ENCODE results near the gene RALGAPB.
A peak's percentile ranks its signal among the peaks of the same experiment; 100 is the strongest.
"Not testable (repeated sequence)": the region's sequence is repeated elsewhere in the genome, so short reads cannot be mapped to it uniquely, and the experiment has no call there.

The RALGAPB gene

GRCh38 chr20:38472513-38473366 is at the start of gene RALGAPB:
RALGAPB (plus strand) TSS chr20:38472843; CDS start chr20:38488433, 15,590 bp downstream.
- Histone ChIP-seq H3K27ac (peak within 1 kb of the TSS; percentile 48 to 96 (median 91)), H3K4me3 (peak within 1 kb of the TSS; percentile 66 to 99 (median 92))

- Histone ChIP-seq H3K27ac (no peak overlapping the region), H3K4me3 (no peak overlapping the region)
These were observed 49.1 kb upstream of the RALGAPB start for GRCh38 chr20:38423541-38423940.

- Histone ChIP-seq H3K27ac (no peak overlapping the region), H3K4me3 (no peak overlapping the region)
These were observed 48.2 kb upstream of the RALGAPB start for GRCh38 chr20:38424401-38424800.

DNA sequence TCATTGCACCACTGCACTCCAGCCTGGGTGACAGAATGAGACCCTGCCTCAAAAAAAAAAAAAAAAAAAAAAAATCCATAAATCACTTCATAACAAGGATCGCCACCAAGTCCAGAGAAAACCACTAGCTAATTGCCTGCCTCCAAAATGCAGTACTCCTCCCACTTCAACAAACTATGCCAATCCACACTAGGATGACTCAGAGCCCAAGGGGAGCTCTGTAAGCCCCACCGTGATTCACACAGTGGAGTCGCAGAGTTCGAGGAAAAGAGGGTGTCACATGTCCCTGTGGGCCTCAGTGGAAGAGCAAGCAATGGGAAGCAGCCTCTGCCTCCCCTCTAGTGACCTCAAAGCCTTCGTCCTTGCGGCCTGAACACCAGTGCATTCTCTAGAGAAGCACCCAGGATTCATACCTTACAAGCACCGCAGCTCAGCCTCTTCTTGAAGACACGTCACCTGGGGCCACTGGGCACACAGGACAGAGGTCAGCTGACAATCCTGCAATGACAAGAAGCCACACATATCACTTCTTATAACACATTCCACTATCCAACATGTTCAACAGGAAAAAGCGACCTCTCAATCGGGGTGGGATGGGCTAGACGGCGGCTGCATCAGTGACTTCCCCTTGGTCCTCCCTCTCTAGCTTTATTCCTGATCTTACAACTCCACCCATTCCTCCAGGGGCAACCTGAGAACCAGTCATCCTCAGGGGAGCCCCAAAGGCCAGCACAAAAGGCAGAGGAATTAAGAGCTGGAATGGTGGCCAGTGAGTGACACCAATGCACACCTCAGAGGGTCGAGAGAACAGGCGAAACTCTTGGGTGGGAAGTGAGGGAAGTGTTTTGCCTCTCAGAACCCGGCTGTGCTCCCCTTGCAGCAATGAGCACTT is 46.4 kb upstream of the RALGAPB start:
- no peak overlapping the region for H3K27ac ChIP-seq

DNA sequence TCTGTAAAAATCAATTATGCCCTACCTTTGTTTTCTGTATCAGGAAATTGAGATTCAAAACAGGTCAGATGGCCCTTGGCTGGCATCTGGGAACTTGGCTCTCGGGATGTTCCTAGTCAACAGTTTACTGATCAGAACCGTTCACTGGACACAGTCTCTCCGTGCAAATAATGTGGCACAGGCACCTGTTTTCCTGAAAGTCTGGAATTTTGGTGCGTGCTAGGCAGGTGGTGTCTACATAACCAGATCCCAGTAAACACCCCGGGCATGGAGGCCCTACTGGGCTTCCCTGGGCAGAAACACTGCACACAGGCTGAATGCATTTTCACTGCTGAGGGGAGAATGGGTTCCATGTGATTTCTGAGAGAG is 45.0 kb upstream of the RALGAPB start:
- Histone ChIP-seq H3K4me3 (no peak overlapping the region), H3K27ac (no peak overlapping the region)

More for the DNA sequence above, 46.4 kb upstream of the RALGAPB start:
- no peak overlapping the region for H3K4me3 ChIP-seq

- H3K27ac ChIP-seq, result no peak overlapping the region
- H3K4me3 ChIP-seq, result no peak overlapping the region
These were observed 43.8 kb upstream of the RALGAPB start for GRCh38 chr20:38428800-38429199.

DNA sequence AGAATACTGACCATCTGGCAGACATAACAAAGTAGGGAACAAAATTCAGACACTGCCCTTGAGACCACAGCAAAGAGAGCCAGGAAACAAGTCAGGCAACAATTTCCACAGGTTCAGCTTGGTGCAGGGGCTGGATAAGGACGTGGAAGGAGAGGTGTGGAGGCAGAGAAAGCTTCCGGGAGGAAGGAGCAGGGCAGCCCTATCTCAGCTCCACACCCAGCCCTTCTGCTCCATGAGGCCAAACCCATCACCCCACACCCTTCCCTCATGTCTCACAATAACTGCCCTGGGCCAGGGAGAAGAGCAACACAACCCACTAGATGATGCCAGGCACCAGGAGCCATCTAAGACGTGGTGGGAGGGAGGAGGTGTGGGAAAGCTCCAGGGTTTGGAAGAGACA is 43.3 kb upstream of the RALGAPB start:
- no peak overlapping the region for H3K27ac ChIP-seq

GRCh38 chr20:38430679-38431325 is 41.8 kb upstream of the RALGAPB start:
- Histone ChIP-seq H3K4me3 (no peak overlapping the region), H3K27ac (no peak overlapping the region)

More for the DNA sequence above, 43.3 kb upstream of the RALGAPB start:
- H3K4me3 ChIP-seq, result no peak overlapping the region

GRCh38 chr20:38432292-38432691 is 40.4 kb upstream of the RALGAPB start:
- Histone ChIP-seq H3K27ac (no peak overlapping the region), H3K4me3 (no peak overlapping the region)

DNA sequence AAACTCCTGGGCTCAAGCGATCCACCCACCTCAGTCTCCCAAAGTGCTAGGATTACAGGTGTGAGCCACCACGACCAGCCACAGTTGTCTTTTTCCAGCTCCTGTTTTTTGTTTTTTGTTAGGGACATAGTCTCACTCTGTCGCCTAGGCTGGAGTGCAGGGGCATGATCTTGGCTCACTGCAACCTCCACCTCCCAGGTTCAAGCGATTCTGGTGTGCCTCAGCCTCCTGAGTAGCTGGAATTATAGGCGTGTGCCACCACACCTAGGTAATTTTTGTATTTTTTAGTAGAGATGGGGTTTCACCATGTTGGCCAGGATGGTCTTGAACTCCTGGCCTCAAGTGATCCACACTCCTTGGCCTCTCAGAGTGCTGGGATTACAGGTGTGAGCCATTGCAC is 39.8 kb upstream of the RALGAPB start:
- H3K27ac ChIP-seq, H3K4me3 ChIP-seq: not testable (repeated sequence)

DNA sequence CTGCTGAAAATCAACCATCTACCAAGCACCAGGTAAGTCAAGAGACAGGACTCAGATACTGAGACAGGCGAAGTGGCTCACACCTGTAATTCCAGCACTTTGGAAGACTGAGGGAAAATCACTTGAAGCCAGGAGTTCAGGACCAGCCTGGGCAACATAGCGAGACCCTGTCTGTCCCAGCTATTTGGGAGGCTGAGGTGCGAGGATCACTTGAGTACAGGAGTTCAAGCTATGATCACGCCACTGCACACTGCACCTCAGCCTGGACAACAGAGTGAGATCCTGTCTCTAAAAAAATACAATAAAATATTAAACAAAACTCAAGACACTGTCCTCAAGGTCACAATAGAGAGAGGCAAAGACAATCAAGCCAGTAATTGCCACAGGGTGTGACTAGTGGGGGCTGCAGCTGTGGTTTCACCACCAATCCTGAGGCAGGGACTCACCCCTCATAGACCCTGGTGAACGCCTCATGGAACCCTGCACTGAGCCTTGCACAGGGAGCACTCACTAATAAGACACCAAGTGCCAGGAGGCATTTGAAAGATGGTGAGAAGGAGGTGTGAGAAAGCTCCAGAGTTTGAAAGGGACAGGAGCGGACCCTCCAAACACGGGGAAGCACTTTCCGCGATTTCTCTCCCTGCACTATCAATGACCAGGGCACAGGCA is 39.2 kb upstream of the RALGAPB start:
- H3K27ac ChIP-seq, result peak overlapping the region in 7 of 21 experiments; percentile 82 to 93 (median 91)

GRCh38 chr20:38434301-38434741 is 38.3 kb upstream of the RALGAPB start:
- Histone ChIP-seq H3K4me3 (peak overlapping the region; percentile 64 to 97 (median 75)), H3K27ac (peak overlapping the region; percentile 67 to 94 (median 87))

More for the DNA sequence above, 39.2 kb upstream of the RALGAPB start:
- peak overlapping the region; percentile 64 to 97 (median 75) for H3K4me3 ChIP-seq

DNA sequence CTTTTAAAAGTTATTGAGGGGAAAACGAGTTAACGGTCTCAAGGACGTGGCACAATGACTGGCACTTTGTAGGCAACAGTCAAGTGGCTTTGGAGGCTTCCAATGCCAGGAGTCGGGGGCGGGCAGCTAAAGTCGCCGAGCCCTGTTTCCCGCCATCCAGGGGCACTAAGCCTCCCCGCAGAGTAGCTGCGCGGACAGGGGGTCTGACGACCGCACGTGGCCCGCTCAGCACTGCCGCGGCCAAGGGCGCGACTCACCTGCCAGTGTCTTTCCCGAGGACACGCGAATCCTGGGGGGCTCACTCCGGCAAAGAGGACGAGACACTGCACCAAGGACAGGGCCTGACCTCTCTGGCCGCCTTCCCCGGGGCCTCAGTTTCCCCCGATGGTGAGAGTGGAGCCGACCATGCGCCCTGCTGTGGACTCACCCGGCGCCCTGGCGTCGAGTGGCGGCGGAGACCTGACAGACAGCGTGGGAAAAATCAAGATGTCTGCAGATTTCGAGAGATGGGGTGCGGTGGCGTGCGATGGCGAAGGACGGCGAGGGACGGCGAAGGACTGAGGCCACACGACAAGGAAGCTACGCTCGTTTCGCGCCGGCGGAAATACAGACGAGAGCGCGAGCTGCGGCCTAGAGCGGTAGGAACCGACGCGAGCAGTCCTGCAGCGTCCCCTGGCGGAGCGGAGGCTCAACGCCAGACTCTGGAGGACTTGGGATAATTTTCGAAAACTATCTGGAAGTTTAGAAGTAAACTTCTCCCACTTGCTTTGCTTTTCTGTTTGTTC is 37.7 kb upstream of the RALGAPB start, which contains the start of gene SNHG17:
TSS of gene SNHG17 (minus strand) at position 559 of the 785 bp plus-strand sequence.
- Histone ChIP-seq H3K27ac (peak within 1 kb of the TSS; percentile 67 to 94 (median 87)), H3K4me3 (peak within 1 kb of the TSS; percentile 64 to 97 (median 75))

DNA sequence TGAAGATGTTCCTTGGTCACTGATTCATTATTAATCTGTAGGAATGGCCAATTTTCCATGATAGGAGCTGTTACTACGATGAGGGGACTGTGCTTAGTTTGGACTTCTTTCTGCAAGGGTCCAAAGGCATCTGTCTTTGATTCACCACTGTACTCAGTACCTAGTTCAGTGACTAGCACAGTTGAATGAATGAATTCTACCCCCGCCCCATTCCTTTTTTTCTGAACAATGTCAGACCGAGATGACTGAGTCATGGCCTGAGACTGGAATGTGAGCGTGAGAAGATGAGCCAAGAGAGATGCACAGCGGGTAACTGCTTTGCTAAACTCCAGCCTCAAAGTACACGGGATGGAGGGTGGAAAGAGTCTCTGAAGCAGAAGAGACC is 37.1 kb upstream of the RALGAPB start:
- H3K27ac ChIP-seq, result peak overlapping the region in 8 of 21 experiments; percentile 38 to 94 (median 82)
- H3K4me3 ChIP-seq, result peak overlapping the region in 1 of 7 experiments; percentile 97

- no peak overlapping the region for H3K4me3 ChIP-seq
- H3K27ac ChIP-seq, result no peak overlapping the region
These were observed 34.8 kb upstream of the RALGAPB start for GRCh38 chr20:38437796-38438195.

- not testable (repeated sequence) for H3K4me3 ChIP-seq, H3K27ac ChIP-seq
These were observed 31.5 kb upstream of the RALGAPB start for GRCh38 chr20:38441110-38441509.

DNA sequence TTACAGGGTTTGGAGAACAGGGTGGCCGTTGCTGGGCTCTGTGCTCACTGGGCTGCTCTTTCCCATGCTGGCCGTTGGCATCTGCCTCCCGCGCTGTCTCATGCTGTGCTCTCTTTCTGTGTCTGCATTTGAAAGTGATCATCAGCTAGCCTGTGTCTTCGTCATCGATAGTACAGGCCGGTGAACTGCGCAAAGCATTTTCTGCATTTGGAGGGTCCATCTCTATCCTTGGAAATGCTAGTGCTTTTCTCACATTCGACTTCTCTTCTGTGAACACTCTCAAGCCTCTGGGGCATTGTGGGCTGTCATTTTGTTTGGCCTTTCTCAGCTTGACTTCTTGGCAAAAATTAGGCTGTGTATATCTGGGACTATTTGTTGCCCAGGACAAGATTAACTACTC is 30.7 kb upstream of the RALGAPB start:
- no peak overlapping the region for H3K27ac ChIP-seq

DNA sequence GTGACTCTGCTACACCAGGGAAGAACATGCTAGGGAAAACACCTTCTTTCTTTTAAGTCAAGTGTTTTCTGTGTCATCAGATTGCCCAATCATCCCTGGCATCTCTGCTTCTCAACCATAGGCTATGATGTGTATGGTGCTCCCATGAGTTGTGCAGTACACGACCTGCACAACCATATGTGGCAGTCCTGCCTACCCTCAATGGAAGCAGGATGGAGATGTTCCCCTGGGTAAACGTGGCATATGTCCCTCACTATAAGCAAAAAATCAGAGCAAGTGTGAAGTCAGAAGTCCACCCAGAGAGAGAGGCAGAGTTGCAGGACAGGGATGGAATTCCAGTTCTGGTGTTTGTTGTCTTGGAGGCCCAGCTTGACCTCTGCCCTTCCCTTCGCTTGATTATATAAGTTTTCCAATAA is 27.3 kb upstream of the RALGAPB start:
- Histone ChIP-seq H3K4me3 (no peak overlapping the region), H3K27ac (no peak overlapping the region)

More for the DNA sequence above, 30.7 kb upstream of the RALGAPB start:
- no peak overlapping the region for H3K4me3 ChIP-seq
